ENCODE measurements around the gene COX5A. TPM values are rescaled to one million over a fixed set of nuclear protein-coding genes. Genes with fewer than 3 reads are reported as not detected.
"Not testable (repeated sequence)": the region's sequence is repeated elsewhere in the genome, so short reads cannot be mapped to it uniquely, and the experiment has no call there.

The COX5A gene
- polyA plus RNA-seq, 3 donors = 192 to 378 (median 239) TPM

GRCh38 chr15:74906450-74907162 is 31.3 kb downstream of the COX5A start, which contains the start of gene FAM219B:
Gene FAM219B (minus strand): TSS chr15:74906851. CDS start chr15:74906800, 51 bp downstream.
- WGBS, 3 donors = 0% methylated on average over 63 to 74 of the region's 74 CpGs
- H3K27ac ChIP-seq (ENCODE audit: low read depth, low read length) = peak within 1 kb of the TSS; percentile 93

DNA sequence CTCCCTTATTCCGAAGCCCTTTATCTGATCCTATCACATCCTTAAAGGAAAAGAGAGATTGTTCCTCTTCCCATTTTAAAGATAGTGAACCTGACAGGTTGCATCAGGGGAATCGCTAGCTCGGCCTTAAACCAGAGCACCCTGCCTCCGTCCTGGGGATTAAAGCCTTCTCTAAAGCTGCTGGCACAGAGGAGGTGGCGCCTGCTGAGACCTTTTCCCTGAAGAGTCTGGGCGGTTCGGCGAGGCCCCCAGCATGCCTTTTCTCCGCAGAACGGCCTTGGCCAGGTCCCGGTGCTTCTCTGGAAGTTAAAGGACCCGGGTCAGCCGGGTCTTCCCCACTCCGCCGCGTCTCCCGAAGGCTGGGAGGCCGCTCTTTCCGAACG is 31.8 kb downstream of the COX5A start:
- 0 to 1% (median 0%) methylated on average over 20 of the region's 20 CpGs for WGBS, 3 donors

DNA sequence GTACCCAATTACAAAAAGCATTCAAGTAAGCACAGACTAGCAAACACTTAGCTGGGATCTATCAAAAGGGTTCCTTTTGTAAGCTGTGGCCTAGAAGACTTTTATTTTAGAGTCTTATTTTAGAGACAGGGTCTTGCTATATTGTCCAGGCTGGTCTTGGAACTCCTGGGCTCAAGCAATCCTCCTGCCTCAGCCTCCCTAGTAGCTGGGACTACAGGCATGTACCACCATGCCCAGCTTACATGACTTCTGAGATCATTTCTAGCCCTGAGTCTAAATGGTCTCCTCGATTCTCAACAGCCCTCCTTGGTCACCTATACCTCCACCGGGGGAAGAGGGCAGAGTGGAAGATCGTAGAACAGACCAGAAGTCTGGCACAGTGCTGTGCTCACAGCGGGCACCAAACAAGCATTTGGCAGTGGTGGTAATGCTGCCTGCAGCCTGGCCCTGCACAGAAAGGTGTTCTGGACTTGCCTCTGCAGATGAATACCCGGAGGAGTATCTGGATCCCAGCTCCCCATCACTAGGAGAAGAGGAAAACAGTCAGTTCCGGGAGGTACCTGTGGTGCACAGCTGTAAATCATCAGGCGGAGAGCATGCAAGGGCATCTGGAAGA is 33.6 kb downstream of the COX5A start:
- WGBS, 3 donors = 87 to 93% (median 90%) methylated on average over 7 of the region's 7 CpGs
- H3K27ac ChIP-seq (ENCODE audit: low read depth, low read length) = no peak overlapping the region

More for the DNA sequence above, 31.8 kb downstream of the COX5A start:
- H3K27ac ChIP-seq (ENCODE audit: low read depth, low read length) = no peak overlapping the region

DNA sequence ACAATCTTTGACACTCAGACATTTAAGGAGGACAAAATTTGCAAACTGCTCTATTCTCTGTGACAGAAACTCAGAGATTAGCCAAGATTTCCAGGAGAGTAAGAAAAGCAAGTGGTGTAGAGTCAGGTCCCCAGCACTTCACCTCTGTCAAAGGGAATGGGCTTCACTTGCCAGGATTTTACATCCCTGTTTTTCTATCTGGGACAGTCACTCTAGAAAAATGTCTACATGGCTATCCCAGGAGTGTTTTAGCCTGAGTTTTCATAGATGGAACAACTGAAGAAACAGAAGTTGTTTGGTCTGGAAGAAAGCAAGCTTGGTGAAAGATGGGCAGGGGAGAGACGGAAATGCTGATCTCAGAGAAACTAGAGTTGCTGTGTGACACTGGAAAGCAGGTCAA is 34.2 kb downstream of the COX5A start:
- 88 to 93% (median 92%) methylated on average over 1 of the region's 1 CpG for WGBS, 3 donors
- H3K27ac ChIP-seq (ENCODE audit: low read depth, low read length) = no peak overlapping the region

DNA sequence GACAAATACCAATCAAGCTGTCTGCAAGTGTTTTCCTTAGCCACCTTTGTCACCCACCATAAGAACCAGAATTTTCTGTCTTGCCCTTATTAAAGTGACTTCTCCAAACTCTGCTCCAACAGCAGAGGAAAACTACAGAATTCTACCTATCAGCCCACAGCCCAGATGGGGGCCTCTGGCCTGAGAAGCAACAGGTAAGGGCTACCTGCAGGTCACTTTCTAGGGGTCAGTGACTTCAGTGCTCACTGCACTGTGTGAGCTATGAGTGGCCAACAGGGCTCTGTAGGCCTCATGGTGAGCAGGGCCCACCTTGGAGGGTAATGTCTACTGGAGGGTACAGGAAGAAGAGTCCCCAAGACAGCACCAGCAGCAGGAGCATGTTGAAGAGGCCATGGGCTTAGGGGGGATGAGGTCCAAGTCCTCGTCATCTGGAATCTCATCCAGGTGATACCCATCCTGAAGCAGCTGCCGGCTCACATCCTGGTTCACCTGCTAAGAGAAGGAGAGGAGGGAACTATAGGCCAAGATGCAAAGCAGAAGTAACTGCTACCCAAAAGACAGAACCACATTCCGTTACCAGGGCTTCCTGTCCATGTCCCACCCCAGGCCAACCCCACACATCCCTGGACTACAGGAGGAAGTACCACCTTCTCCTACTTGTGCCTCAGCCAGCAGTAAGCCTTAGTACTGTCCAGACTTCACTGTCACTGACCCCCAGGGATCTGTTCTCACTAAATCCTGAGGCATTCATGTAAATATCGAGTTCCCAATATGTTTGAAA is 35.4 kb downstream of the COX5A start:
- 66 to 94% (median 73%) methylated on average over 4 of the region's 4 CpGs for WGBS, 3 donors
- H3K27ac ChIP-seq (ENCODE audit: low read depth, low read length) = no peak overlapping the region

- WGBS, 3 donors = 18 to 23% (median 21%) methylated on average over 5 of the region's 5 CpGs
- no peak overlapping the region for H3K27ac ChIP-seq (ENCODE audit: low read depth, low read length)
These were observed 36.2 kb downstream of the COX5A start for GRCh38 chr15:74901612-74902063.

- WGBS, 3 donors = 71 to 84% (median 74%) methylated on average over 6 of the region's 6 CpGs
- H3K27ac ChIP-seq (ENCODE audit: low read depth, low read length) = no peak overlapping the region
These were observed 40.6 kb downstream of the COX5A start for GRCh38 chr15:74897300-74897701.

DNA sequence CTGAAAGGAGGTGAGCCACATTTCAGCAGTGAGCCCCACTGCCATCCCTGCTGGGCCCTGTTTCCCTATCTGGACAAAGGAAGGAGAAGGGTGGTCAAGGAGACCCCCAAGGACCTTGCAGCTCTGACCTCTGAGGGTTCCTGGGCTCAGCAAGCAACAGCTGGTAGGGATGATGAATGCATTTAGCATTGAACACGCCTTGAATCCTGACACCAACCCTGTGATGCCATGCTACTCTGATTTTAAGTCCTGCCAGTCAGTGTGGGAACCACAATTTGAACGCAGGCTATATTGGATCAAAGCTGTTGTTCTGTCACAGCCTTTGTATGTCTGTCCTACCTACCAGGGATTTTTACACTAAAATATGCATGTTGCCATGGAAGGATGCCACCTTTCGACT is 41.6 kb downstream of the COX5A start:
- WGBS, 3 donors = 84 to 93% (median 88%) methylated on average over 3 of the region's 3 CpGs
- H3K27ac ChIP-seq (ENCODE audit: low read depth, low read length) = no peak overlapping the region

GRCh38 chr15:74895830-74896229 is 42.0 kb downstream of the COX5A start:
- no peak overlapping the region for H3K27ac ChIP-seq (ENCODE audit: low read depth, low read length)
- WGBS, 3 donors = 93 to 97% (median 93%) methylated on average over 6 of the region's 6 CpGs

DNA sequence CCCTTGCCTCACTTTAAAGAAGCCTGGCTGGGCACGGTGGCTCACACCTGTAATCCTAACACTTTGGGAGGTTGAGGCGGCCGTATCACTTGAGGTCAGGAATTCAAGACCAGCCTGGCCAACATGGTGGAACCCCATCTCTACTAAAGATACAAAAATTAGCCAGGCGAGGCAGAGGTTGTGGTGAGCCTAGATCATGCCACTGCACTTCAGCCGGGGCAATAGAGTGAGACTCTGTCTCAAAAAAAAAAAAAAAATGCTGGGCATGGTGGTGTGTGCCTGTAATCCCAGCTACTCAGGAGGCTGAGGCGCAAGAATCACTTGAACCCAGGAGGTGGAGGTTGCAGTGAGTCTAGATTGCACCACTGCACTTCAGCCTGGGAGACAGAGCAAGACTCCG is 43.5 kb downstream of the COX5A start:
- H3K27ac ChIP-seq (ENCODE audit: low read depth, low read length) = not testable (repeated sequence)
- WGBS, 3 donors = 95 to 99% (median 96%) methylated on average over 7 of the region's 7 CpGs

GRCh38 chr15:74893627-74894026 is 44.2 kb downstream of the COX5A start:
- H3K27ac ChIP-seq (ENCODE audit: low read depth, low read length) = no peak overlapping the region
- 80 to 90% (median 87%) methylated on average over 3 of the region's 3 CpGs for WGBS, 3 donors

DNA sequence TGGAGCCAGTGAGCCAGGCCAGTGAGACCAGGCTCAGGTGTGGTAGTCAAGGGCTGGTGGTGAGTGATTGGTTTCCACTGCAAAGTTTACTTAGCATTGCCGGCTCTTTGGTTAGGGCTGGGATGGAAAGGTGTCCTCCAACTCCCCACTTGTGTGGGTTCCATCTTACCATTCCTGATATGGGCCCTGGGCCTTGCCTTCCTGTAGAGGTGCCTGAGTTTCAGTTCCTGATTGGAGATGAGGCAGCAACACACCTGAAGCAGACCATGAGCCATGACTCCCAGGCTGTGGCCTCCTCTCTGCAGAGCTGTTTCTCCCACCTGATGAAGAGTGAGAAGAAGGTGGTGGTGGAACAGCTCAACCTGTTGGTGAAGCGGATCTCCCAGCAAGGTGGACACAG is 44.9 kb downstream of the COX5A start:
- no peak overlapping the region for H3K27ac ChIP-seq (ENCODE audit: low read depth, low read length)
- 77 to 98% (median 95%) methylated on average over 2 of the region's 2 CpGs for WGBS, 3 donors

GRCh38 chr15:74892313-74892712 is 45.6 kb downstream of the COX5A start:
- 53 to 86% (median 81%) methylated on average over 3 of the region's 3 CpGs for WGBS, 3 donors
- H3K27ac ChIP-seq (ENCODE audit: low read depth, low read length) = no peak overlapping the region

- 43 to 98% (median 96%) methylated on average over 3 of the region's 3 CpGs for WGBS, 3 donors
- no peak overlapping the region for H3K27ac ChIP-seq (ENCODE audit: low read depth, low read length)
These were observed 46.4 kb downstream of the COX5A start for GRCh38 chr15:74891469-74891868.

DNA sequence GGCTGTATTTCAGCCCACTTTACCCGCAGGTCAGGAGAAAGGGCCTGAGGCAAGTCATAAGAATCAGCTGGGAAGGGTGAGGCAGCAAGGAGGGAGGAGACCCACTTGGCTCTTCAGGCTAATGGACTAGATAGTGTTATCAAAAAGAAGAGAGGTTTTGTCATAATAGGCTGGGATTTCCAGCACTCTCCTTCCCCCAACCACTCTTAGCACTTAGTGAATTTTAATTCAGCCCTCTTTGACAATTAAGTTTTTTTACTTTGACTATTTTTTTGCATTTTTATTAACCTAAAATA is 47.3 kb downstream of the COX5A start:
- 0 to 7% (median 0%) methylated on average over 1 of the region's 1 CpG for WGBS, 3 donors
- H3K27ac ChIP-seq (ENCODE audit: low read depth, low read length) = no peak overlapping the region

DNA sequence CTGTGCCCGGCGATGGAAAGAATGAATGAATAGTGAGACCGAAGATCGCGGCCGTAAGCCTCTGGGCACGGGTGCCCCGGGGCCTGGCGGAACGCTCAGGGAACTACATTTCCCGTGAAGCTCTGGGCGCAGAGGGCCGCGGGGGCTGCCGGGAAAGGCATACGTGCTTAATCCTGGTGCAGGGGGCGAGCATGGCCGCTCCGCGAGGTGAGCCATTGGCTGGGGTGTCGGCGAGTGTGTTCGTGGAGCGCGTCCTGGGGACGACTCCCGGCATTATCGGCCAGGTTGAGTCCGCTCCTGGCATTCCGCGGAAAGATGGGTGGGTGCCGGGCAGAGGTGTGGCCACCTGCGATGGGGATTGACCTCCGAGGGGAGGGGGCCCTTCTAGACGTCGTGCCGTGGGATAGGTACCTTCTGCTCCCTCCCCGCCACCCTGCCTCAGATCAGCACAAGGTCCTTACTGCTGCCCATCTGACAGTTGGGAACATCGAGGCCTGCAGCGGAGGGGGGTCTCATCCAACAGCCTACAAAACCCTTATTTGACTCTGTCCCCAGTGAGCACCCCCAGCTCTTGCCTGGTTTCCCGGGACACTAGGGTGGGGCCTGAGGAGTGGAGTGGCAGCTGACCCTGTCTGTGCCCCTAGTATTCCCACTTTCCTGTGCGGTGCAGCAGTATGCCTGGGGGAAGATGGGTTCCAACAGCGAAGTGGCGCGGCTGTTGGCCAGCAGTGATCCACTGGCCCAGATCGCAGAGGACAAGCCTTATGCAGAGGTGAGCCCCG is 47.8 kb downstream of the COX5A start, which contains the start of gene MPI:
MPI (plus strand) TSS at position 160 of the 782 bp plus-strand sequence; CDS start at position 192, 32 bp downstream.
- H3K27ac ChIP-seq (ENCODE audit: low read depth, low read length) = no peak within 1 kb of the TSS
- 1 to 2% (median 1%) methylated on average over 45 to 47 of the region's 47 CpGs for WGBS, 3 donors

- WGBS, 3 donors = 9 to 39% (median 10%) methylated on average over 8 of the region's 8 CpGs
- no peak overlapping the region for H3K27ac ChIP-seq (ENCODE audit: low read depth, low read length)
These were observed 48.4 kb downstream of the COX5A start for GRCh38 chr15:74889390-74889882.

- no peak overlapping the region for H3K27ac ChIP-seq (ENCODE audit: low read depth, low read length)
- 81 to 98% (median 85%) methylated on average over 4 of the region's 4 CpGs for WGBS, 3 donors
These were observed 49.2 kb downstream of the COX5A start for GRCh38 chr15:74888716-74889115.
